HepG2 (cell line): ENCODE measurements around the gene PELI3. TPM values are rescaled to one million over a fixed set of nuclear protein-coding genes. Genes with fewer than 3 reads are reported as not detected.

Experiments
- BATF2 ChIP-seq: sonication (generic); formaldehyde crosslinking; IDR thresholded peaks from 2 replicates; pipeline ENCODE4 v1.8.0; 2022; ENCODE audit warnings: mild to moderate bottlenecking, missing genetic modification reagents, moderate library complexity
- DMTF1 ChIP-seq: sonication (generic); formaldehyde crosslinking; IDR thresholded peaks from 2 replicates; pipeline ENCODE4 v1.4.0; 2020; ENCODE audit warnings: mild to moderate bottlenecking, missing genetic modification reagents
- ESRRA ChIP-seq: sonication (generic); formaldehyde crosslinking; IDR thresholded peaks from 2 replicates; pipeline ENCODE4 v1.5.1; 2020; ENCODE audit warnings: mild to moderate bottlenecking, low read depth, missing genetic modification reagents
- HMG20B ChIP-seq: conservative IDR thresholded peaks from 2 replicates; pipeline ENCODE4 v1.6.1; 2016; ENCODE audit warnings: missing genetic modification reagents, missing compliant biosample characterization
- HNRNPH1 ChIP-seq: fragments of 200-400 bp; formaldehyde crosslinking; optimal IDR thresholded peaks from 2 replicates; pipeline ENCODE3; 2017; ENCODE audit warnings: mild to moderate bottlenecking, low read depth, low read length
- HNRNPUL1 ChIP-seq: fragments of 200-400 bp; formaldehyde crosslinking; IDR thresholded peaks from 2 replicates; pipeline ENCODE4 v1.6.1; 2017; ENCODE audit warnings: low read depth, mild to moderate bottlenecking, low read length, moderate library complexity
- KMT2B ChIP-seq: IDR thresholded peaks from 2 replicates; pipeline ENCODE4 v1.6.1; 2016; ENCODE audit warnings: missing genetic modification reagents, missing compliant biosample characterization
- MLXIP ChIP-seq: sonication (generic); formaldehyde crosslinking; IDR thresholded peaks from 2 replicates; pipeline ENCODE4 v1.9.0; 2021; ENCODE audit warnings: missing genetic modification reagents, borderline replicate concordance
- MTERF4 ChIP-seq: sonication (generic); formaldehyde crosslinking; IDR thresholded peaks from 2 replicates; pipeline ENCODE4 v1.8.0; 2023; ENCODE audit warnings: mild to moderate bottlenecking, missing genetic modification reagents
- NR0B2 ChIP-seq: sonication (generic); formaldehyde crosslinking; IDR thresholded peaks from 2 replicates; pipeline ENCODE4 v1.4.0; 2020; ENCODE audit warnings: mild to moderate bottlenecking, missing genetic modification reagents
- REXO4 ChIP-seq: sonication (generic); formaldehyde crosslinking; IDR thresholded peaks from 2 replicates; pipeline ENCODE4 v1.8.0; 2022; ENCODE audit warnings: missing genetic modification reagents, mild to moderate bottlenecking, borderline replicate concordance
- SRSF9 ChIP-seq: fragments of 200-400 bp; formaldehyde crosslinking; IDR thresholded peaks from 2 replicates; pipeline ENCODE4 v1.6.1; 2018; ENCODE audit warnings: borderline replicate concordance, mild to moderate bottlenecking, low read depth, low read length; ENCODE audit not compliant: insufficient read depth, poor library complexity, severe bottlenecking
- ZC3H13 ChIP-seq: sonication (generic); formaldehyde crosslinking; IDR thresholded peaks from 2 replicates; pipeline ENCODE4 v1.8.1; 2023; ENCODE audit warnings: mild to moderate bottlenecking, missing genetic modification reagents, moderate library complexity
- ZFP91 ChIP-seq: sonication (generic); formaldehyde crosslinking; IDR thresholded peaks from 2 replicates; pipeline ENCODE4 v1.9.0; 2022; ENCODE audit warnings: missing genetic modification reagents, mild to moderate bottlenecking, borderline replicate concordance
- ZNF17 ChIP-seq: sonication (generic); formaldehyde crosslinking; IDR thresholded peaks from 2 replicates; pipeline ENCODE4 v1.5.0; 2020; ENCODE audit warnings: mild to moderate bottlenecking, missing genetic modification reagents
- ZNF367 ChIP-seq: sonication (generic); formaldehyde crosslinking; IDR thresholded peaks from 2 replicates; pipeline ENCODE4 v1.4.0; 2020; ENCODE audit warnings: missing genetic modification reagents, borderline replicate concordance
- ZNF432 ChIP-seq: sonication (generic); formaldehyde crosslinking; IDR thresholded peaks from 2 replicates; pipeline ENCODE4 v1.5.0; 2020; ENCODE audit warnings: missing genetic modification reagents, mild to moderate bottlenecking, borderline replicate concordance
- ZNF792 ChIP-seq: IDR thresholded peaks from 2 replicates; pipeline ENCODE4 v1.6.1; 2016
- polyA plus RNA-seq, 8 experiments: library from polyadenylated mRNA; depleted of rRNA in 3 of 8; stranded (reverse) in 7 of 8; unstranded in 1 of 8; fragments of >200 nt; fragmentation: Illumina TruSeq in 4 of 8; extraction: Trizol in 4 of 8; gene quantifications; 2 replicates each; pipeline versions ENCODE4 v1.2.1 to v1.2.3, GENCODE V29; 2011 to 2016; ENCODE audit warnings: low read depth in 4 of 8, missing spikeins in 1 of 8, mixed read lengths in 1 of 8; ENCODE audit not compliant: insufficient read depth in 1 of 8
- total RNA-seq, 5 experiments: library from RNA; depleted of rRNA; stranded (reverse); fragments of >200 nt; fragmentation: Illumina TruSeq; extraction: Trizol; gene quantifications; 2 replicates each; pipeline ENCODE4 v1.2.3, GENCODE V29; 2016; ENCODE audit warnings: low read depth in 1 of 5

Gene PELI3
- total and polyA plus RNA-seq, 2 of the 13 experiments (the other 11 are each of a cell fraction or from before 2014, with no cell fraction given): 2.0 to 4.0 TPM

- TF ChIP-seq ZNF432 (CRISPR knock-in tag) (no peak), ZFP91 (peak; percentile 86), DMTF1 (CRISPR knock-in tag) (no peak), ZNF792 (CRISPR knock-in tag) (no peak), MLXIP (CRISPR knock-in tag) (no peak), ZNF367 (no peak), ESRRA (CRISPR knock-in tag) (no peak), ZC3H13 (CRISPR knock-in tag) (no peak), BATF2 (CRISPR knock-in tag) (no peak), SRSF9 (no peak), MTERF4 (CRISPR knock-in tag) (no peak), HNRNPH1 (no peak), NR0B2 (CRISPR knock-in tag) (no peak), HNRNPUL1 (no peak), REXO4 (no peak), ZNF17 (CRISPR knock-in tag) (0 out of 2 replicates have a peak, but pooled peaks have one; percentile 63), HMG20B (CRISPR knock-in tag) (no peak), KMT2B (CRISPR knock-in tag) (peak; percentile 45; the same call in 1 of the 2 replicates)
Measured at GRCh38 chr11:66438504-66439466, 27.9 kb upstream of the PELI3 start, which contains the start of gene MRPL11 (continued).
